ENCODE data around the gene SQSTM1.
A peak's percentile ranks its signal among the peaks of the same experiment; 100 is the strongest.
"Not testable (repeated sequence)": the region's sequence is repeated elsewhere in the genome, so short reads cannot be mapped to it uniquely, and the experiment has no call there.

The SQSTM1 gene

GRCh38 chr5:179858241-179858585 is 37.5 kb downstream of the SQSTM1 start:
- peak; percentile 24 for DNase-seq (ENCODE audit: low read depth)

- DNase-seq (ENCODE audit: low read depth) = peak; percentile 78
These were observed 38.1 kb downstream of the SQSTM1 start, which contains the start of gene MRNIP for GRCh38 chr5:179858586-179859427. MRNIP (minus strand) TSS chr5:179858817; CDS start chr5:179858796, 21 bp downstream.

- DNase-seq (ENCODE audit: low read depth) = no peak
These were observed 39.6 kb downstream of the SQSTM1 start for GRCh38 chr5:179860301-179860700.

- DNase-seq (ENCODE audit: low read depth) = no peak
These were observed 41.6 kb downstream of the SQSTM1 start for GRCh38 chr5:179862296-179862695.

GRCh38 chr5:179862891-179863290 is 42.2 kb downstream of the SQSTM1 start:
- no peak for DNase-seq (ENCODE audit: low read depth)

GRCh38 chr5:179863449-179864085 is 42.9 kb downstream of the SQSTM1 start:
- no peak for DNase-seq (ENCODE audit: low read depth)

- DNase-seq (ENCODE audit: low read depth) = no peak
These were observed 44.0 kb downstream of the SQSTM1 start for GRCh38 chr5:179864686-179865085.

- no peak for DNase-seq (ENCODE audit: low read depth)
These were observed 45.0 kb downstream of the SQSTM1 start for GRCh38 chr5:179865491-179866240.

GRCh38 chr5:179866241-179867078 is 45.8 kb downstream of the SQSTM1 start:
- DNase-seq (ENCODE audit: low read depth) = no peak

GRCh38 chr5:179867079-179867465 is 46.4 kb downstream of the SQSTM1 start:
- no peak for DNase-seq (ENCODE audit: low read depth)

- no peak for DNase-seq (ENCODE audit: low read depth)
These were observed 46.8 kb downstream of the SQSTM1 start for GRCh38 chr5:179867476-179867875.

- DNase-seq (ENCODE audit: low read depth) = no peak
These were observed 47.8 kb downstream of the SQSTM1 start for GRCh38 chr5:179868541-179868940.

GRCh38 chr5:179869101-179869500 is 48.4 kb downstream of the SQSTM1 start:
- DNase-seq (ENCODE audit: low read depth) = no peak

- DNase-seq (ENCODE audit: low read depth) = no peak
These were observed 49.1 kb downstream of the SQSTM1 start for GRCh38 chr5:179869641-179870402.

GRCh38 chr5:179870403-179870903 is 49.7 kb downstream of the SQSTM1 start:
- DNase-seq (ENCODE audit: low read depth) = no peak

- DNase-seq (ENCODE audit: low read depth) = no peak
These were observed 50.2 kb downstream of the SQSTM1 start for GRCh38 chr5:179870952-179871351.

- not testable (repeated sequence) for DNase-seq (ENCODE audit: low read depth)
These were observed 50.8 kb downstream of the SQSTM1 start for GRCh38 chr5:179871533-179871932.

GRCh38 chr5:179872055-179872827 is 51.5 kb downstream of the SQSTM1 start:
- no peak for DNase-seq (ENCODE audit: low read depth)

GRCh38 chr5:179872828-179873575 is 52.3 kb downstream of the SQSTM1 start:
- no peak for DNase-seq (ENCODE audit: low read depth)
